LoVo (cell line): ENCODE data around the gene LHX3.
"Not testable (repeated sequence)": the region's sequence is repeated elsewhere in the genome, so short reads cannot be mapped to it uniquely, and the experiment has no call there.

Source experiments
- DNase-seq: peaks from one replicate; pipeline ENCODE4 v3.0.0-alpha.2; 2016; ENCODE audit warnings: low spot score

The LHX3 gene

DNA sequence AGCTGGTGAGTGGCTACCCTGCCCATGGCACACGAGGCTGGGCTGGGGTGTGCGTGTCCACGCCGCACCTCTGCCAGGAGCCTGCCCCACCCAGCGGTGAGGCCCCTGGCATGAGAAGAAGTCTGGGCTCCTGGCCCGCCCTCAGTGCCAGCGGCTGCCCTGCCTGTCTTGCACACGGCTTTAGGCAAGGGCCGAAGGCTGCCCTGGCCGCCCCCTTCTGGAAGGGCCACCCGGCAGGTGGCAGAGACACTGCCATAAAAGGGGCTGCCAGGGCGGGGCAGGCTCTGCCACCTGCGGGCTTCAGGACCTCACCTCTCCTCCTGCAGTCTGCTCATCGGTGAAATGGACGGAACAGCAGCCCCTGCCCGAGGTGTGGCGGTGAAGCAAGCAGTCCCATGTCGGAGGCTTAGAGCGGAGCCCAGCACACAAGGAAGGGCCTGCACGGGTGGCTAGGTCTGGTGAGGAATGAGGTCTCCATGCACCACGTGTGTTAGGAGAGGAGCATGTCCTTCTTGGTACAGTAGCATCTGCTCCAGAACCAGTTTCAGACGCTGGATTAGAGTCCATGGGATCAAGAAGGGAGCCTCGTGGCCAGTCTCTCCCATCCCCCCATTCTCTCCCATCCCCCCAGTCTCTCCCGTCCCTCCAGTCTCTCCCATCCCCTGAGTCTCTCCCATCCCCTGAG is 51.4 kb downstream of the LHX3 start:
- DNase-seq, result no peak

DNA sequence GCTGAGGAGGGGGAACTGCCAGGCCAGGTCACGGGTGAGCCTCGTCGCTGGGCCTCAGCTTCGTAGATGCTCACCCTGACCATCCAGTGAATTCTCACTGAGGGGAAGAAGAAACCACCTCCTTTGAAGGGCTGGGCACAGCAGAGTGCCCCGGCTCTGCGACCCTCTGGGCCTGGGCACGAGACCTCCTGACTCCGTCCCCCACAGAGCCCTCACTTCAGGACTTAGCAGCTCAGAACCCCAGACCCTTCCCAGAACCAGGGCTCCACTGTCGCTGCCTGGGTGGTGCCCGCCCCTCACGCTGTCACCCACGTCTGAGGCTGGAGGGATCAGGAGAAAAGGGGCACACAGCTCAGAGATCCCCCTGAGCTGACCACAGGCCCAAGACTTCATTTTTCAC is 52.0 kb downstream of the LHX3 start:
- DNase-seq, result no peak

DNA sequence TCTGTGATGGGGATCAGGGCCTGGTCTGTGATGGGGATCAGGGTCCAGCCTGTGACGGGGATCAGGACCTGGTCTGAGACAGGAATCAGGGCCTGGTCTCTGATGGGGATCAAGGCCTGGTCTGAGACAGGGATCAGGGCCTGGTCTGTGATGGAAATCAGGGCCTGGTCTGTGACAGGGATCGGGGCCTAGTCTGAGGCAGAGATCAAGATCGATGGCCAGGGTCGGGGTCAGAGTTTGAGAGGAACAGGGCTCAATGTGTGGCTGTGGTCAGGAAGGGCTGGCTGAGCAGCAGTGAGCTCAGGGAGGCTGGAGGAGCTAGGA is 52.4 kb downstream of the LHX3 start:
- no peak for DNase-seq

DNA sequence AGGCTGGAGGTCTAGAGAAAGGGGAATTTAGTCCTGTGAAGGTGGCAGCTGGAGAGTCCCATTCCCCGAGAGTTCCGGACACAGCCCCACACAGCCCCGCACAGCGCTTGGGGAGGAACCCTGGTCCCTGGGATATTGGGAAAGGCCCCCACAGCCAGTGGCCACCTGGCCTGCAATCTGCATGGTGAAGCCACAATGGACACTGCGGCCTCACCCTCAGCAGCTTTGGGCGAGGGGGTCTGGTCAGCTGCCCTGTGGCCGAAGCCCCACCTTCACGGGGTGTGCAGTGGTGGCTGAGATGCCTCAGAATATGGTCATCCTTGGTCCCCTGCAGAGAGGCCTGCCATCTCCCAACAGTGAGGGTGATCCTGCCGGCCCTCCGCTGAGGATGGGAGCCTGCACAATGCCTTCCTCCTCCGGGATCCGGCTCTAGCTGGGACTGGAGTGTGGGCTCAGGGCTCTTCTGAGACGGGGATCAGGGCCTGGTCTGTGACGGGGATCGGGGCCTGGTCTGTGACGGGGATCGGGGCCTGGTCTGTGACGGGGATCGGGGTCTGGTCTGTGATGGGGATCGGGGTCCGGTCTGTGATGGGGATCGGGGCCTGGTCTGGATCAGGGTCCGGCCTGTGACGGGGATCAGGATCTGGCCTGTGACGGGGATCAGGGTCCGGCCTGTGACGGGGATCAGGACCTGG is 52.9 kb downstream of the LHX3 start:
- DNase-seq, result no peak

DNA sequence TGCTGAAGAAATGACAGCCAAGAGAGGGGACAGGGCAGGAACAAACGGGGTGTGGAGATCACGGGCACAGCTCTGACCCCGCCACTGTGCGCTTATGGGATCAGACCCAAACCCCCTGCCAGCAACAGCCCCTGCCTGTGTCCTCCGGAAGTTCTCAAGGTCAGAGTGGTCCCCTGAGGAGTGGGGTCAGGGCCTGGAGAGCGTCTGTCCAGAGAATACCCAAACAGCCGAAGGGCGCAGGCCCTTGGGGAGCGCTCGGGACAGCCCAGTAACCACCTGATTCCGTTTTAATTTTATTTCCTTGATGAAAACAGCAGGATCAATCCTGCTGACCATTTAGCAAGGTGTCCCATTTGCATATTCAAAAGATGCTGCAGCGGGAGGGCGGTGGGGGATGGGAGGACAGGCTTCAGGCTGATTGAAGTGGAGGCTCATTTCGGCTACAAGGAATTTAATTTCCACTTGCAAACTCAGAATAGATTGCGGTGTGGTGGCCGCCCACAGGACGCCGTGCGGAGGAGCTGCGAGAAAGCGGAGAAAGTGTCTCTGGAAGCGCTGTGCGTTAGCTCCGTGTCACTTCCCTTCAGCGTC is 53.6 kb downstream of the LHX3 start:
- no peak for DNase-seq

DNA sequence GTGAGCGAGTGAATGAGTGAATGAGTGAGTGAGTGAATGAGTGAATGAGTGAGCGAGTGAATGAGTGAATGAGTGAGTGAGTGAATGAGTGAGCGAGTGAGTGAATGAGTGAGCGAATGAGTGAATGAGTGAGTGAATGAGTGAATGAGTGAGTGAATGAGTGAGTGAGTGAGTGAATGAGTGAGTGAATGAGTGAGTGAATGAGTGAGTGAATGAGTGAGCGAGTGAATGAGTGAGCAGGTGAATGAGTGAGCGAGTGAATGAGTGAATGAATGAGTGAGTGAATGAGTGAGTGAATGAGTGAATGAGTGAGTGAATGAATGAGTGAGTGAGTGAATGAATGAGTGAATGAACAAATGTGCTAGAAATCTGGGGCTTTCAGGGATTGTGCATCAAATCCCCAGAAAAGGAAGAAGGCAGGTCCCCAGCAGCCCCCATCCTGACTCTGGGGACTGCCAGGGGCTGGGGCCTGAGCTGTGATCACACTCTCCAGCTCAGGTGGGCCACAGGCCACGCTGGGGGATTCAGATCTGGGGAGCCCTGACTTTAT is 54.2 kb downstream of the LHX3 start:
- not testable (repeated sequence) for DNase-seq

DNA sequence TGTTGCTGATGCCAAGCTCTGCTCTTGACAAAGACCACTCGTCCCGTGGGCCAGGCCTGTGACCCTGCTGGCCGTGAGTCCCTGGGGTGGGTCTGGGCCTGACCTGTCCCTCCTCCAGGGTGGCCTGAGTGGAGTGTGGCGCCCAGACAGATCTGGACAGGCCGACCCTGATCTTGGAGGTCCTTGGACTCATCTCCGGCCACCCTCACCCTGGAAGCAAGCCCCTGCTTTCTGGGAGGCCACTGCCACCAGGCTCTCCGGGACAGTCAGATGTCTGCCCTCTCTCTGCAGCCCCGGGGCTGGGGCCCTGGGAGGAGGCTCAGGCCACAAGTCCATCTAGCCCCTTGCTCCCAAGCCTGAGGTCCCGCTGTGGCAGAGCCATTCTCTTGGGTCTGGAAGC is 55.1 kb downstream of the LHX3 start:
- DNase-seq, result no peak

DNA sequence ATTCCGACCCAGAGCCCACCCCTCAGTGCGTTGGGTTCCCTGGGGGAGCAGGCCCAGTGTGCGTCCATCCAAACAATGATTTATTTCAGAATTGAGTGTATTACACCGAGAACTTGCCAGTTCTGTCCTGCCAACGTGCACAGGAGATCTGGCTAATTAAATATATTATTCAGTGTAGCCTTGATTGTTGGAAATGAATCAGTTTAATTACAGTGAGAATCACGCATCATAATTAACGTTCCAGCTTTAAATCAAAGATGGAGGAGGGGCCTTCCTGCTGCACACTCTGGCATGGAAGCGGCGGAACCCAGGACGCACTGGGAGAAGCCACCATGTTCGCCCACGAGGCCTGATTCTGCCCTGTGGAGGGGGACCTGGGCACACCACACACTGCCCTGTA is 55.6 kb downstream of the LHX3 start:
- no peak for DNase-seq

DNA sequence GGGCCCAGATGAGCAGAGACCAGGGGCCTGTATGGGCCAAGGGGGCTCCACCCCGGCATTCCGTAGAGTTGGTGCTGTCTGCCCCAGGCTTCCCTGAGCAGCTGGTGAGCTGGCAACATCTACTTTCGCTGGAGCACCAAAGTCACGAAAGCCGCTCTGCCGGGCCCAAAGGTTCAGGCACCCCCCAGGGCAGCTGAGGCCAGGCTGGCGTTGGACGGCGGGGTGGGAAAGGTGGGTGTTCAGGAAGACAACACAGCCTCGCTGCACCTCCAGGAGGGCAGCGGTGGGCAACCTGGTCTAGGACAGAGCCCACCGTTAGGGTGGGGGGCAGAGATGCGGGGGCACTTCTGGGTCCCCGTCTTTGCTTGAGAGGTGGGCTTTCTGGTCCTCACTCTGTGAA is 56.2 kb downstream of the LHX3 start:
- no peak for DNase-seq

DNA sequence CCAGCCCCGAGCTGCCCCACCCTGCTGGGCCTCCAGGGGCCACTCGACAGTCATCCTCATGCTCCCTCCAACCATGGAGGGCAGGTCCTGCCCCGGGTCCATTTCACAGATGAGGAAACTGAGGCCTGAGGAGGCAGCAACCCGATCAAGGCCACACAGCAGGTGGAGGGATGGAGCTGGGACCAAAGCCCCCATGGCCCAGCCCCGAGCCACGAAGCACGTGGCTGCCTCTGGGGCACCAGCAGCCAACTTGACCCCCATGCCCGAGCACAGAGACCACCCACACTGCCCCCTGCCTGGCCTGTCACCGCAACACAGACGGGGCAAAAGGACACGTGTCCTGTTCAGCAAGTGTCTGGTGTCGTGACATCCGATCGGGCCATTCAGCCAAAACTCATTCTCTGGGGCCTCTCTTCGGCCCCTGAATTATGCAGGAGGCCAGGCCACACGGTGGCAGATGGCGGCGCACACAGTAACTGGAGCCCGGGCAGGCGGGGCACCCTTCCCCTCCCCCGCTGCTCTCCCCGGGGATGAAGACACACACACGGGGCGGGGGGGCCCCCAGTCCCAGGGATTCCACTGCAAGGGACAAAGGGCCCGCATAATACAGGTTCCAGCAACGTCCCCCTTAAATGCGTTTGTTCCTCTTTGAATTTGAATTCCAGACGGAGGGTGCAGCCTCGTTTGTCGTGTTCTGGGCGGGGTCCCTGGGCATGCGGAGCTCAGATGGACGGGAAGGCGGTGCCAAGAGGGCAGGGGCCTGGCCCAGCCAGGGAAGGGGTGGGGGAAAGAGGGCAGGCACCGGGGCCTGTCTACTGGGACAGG is 56.8 kb downstream of the LHX3 start:
- DNase-seq, result no peak

DNA sequence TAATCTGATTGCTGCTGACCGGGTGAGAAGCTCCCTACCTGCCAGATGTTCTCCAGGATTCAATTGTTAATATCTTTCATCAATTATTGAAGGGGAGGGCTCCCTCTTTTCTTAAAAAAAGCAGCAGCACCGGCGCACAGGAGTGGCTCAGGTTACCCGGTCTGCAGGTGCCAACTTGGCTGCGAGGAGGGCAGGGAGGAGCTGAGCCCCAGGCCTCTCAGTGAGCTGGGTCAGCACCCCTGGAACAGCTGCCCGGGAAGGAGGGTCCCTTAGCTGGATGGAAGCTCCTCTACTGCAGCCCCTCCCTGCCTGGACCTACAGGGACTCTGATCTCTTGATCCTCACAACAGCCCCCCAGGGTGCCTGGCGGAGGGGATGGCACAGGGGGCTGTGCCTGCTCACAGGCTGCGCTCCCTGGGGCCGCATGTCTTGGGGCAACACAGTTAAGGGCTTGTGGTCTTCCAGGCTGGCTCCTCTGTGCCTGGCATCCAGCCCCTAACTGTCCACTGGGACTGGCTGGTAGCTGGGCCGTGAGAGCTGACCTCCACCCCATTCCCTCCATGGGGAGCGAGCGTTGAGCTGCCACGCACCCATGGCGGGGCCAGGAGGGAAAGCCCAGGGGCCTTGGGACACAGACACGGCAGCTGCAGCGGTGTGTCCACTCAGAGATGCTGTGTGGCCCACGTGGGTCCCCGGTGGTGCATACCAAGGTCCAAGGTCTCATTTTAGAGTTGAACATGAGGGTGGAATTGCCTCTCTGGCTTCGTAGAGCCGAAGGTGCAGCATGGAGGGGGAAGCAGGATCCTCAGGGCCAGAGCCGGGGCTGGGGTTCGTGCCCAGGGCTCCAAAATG is 57.7 kb downstream of the LHX3 start:
- DNase-seq, result no peak
